Aortic smooth muscle cell (primary cell): ENCODE results near the gene TNS2. TPM values are rescaled to one million over a fixed set of nuclear protein-coding genes. Genes with fewer than 3 reads are reported as not detected.

Experiments used
- total RNA-seq: library from RNA; depleted of rRNA; stranded (reverse); fragments of >200 nt; gene quantifications from 2 replicates; pipeline ENCODE4 v1.2.3, GENCODE V29; 2014

TNS2 gene
- total RNA-seq: 59.5 and 66.4 TPM in 2 replicates

GRCh38 chr12:53049571-53050318, at the start of gene TNS2:
Gene TNS2 (plus strand): TSS chr12:53050065. CDS start chr12:53050186, 121 bp downstream.

GRCh38 chr12:53005986-53006809, 43.7 kb upstream of the TNS2 start, which contains the start of gene EIF4B:
Gene EIF4B (plus strand): TSS chr12:53006456. CDS start chr12:53006484, 28 bp downstream.

GRCh38 chr12:53079226-53080117, 29.6 kb downstream of the TNS2 start, which contains the start of gene SPRYD3:
Gene SPRYD3 (minus strand): TSS chr12:53079390. CDS start chr12:53079333, 57 bp downstream.

GRCh38 chr12:53097564-53098353, 47.9 kb downstream of the TNS2 start, which contains the start of gene IGFBP6:
Gene IGFBP6 (plus strand): TSS chr12:53097667. CDS start chr12:53097718, 51 bp downstream.

GRCh38 chr12:53102883-53103807, 53.3 kb downstream of the TNS2 start, which contains the start of gene SOAT2:
Gene SOAT2 (plus strand): TSS chr12:53103486. CDS start chr12:53103578, 92 bp downstream.

Other genes starting within 250 kb of the TNS2 start
- gene KRT4, start 235.9 kb upstream of the TNS2 start, total RNA-seq: not detected in 2 replicates
- gene KRT79, start 215.8 kb upstream of the TNS2 start, total RNA-seq: not detected in 2 replicates
- not detected in 2 replicates for gene KRT78, start 201.1 kb upstream of the TNS2 start, total RNA-seq
- 3.3 and 5.9 TPM in 2 replicates for gene KRT8, start 145.0 kb upstream of the TNS2 start, total RNA-seq
- gene KRT18, start 100.9 kb upstream of the TNS2 start, total RNA-seq: 5.7 and 7.8 TPM in 2 replicates
- gene EIF4B, start 43.6 kb upstream of the TNS2 start, total RNA-seq: 1,215 and 1,309 TPM in 2 replicates
- gene SPRYD3, start 29.3 kb downstream of the TNS2 start, total RNA-seq: 32.5 and 44.7 TPM in 2 replicates
- 1,840 and 2,414 TPM in 2 replicates for gene IGFBP6, start 47.6 kb downstream of the TNS2 start, total RNA-seq
- gene SOAT2, start 53.4 kb downstream of the TNS2 start, total RNA-seq: 0.19 and 0.26 TPM in 2 replicates
- 11.1 and 11.4 TPM in 2 replicates for gene ZNF740, start 130.7 kb downstream of the TNS2 start, total RNA-seq
- gene CSAD, start 130.9 kb downstream of the TNS2 start, total RNA-seq: 10.4 and 12.0 TPM in 2 replicates
- 1.5 and 2.1 TPM in 2 replicates for gene ITGB7, start 157.2 kb downstream of the TNS2 start, total RNA-seq
- gene RARG, start 182.1 kb downstream of the TNS2 start, total RNA-seq: 42.1 and 48.3 TPM in 2 replicates
- 3.9 and 7.8 TPM in 2 replicates for gene ESPL1, start 218.2 kb downstream of the TNS2 start, total RNA-seq
- gene PFDN5, start 245.5 kb downstream of the TNS2 start, total RNA-seq: 963 and 1,329 TPM in 2 replicates
- gene MYG1, start 249.6 kb downstream of the TNS2 start, total RNA-seq: 48.2 and 62.1 TPM in 2 replicates